Ramos (cell line): Measurements from ENCODE around the gene GGA2.
"Not testable (repeated sequence)": the region's sequence is repeated elsewhere in the genome, so short reads cannot be mapped to it uniquely, and the experiment has no call there.

ENCODE experiments used
- in situ Hi-C: fragments of 300-500 bp; cut with MboI; formaldehyde crosslinking; loops from one replicate; pipeline ENCODE4 v1.14.3; 2022; ENCODE audit warnings: low sequenced_read_pairs; ENCODE audit not compliant: unreplicated experiment

Gene GGA2

DNA sequence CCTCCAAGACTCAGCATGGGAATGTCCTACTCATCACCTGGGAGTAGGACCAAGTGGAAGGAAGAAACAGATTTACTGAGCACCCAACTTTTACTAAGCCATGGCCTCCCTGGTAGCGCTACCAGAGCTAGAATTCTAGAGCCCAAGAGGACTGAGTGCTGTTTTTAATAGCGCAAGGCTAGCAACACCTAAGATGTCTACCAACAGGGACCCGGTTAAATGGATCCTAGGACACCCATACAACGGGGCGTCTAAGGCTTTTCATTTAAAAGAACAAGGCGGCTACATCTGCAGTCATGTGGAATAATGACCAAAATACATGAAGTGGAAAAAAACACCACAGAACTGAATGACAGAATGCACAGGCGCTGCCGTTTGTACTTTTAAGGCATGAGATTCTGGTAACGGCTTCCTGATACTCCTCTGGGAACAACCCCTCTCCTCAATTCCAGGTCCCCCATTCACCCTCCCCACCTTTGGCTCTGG is 5.1 kb downstream of the GGA2 start:
- in situ Hi-C loops = no loop called here

- in situ Hi-C loops = no loop called here
Measured at GRCh38 chr16:23504453-23505179, 5.7 kb downstream of the GGA2 start.

GRCh38 chr16:23504076-23504452 is 6.2 kb downstream of the GGA2 start:
- in situ Hi-C loops = no loop called here

DNA sequence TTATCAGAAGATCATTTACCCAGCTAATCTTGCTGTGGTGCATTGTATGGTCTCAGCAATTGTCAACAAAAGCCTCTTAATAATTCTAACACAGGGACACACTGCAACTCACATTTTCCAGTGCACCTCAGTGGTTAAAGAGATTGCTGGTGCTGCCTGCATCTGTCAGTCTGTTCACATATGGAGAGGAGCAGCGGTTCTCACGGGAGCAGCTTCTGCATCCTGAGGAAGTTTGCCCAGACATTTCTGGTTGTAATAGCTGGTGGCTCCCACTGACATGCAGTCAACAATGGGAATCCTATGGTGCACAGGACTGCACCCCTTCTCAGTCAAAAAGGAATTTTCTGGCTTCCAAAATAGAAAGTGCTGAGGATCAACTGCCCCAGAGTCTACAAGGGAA is 7.8 kb downstream of the GGA2 start:
- in situ Hi-C loops = no loop called here

GRCh38 chr16:23501291-23501690 is 9.0 kb downstream of the GGA2 start:
- in situ Hi-C loops = no loop called here

GRCh38 chr16:23500862-23501225 is 9.4 kb downstream of the GGA2 start:
- in situ Hi-C loops = no loop called here

DNA sequence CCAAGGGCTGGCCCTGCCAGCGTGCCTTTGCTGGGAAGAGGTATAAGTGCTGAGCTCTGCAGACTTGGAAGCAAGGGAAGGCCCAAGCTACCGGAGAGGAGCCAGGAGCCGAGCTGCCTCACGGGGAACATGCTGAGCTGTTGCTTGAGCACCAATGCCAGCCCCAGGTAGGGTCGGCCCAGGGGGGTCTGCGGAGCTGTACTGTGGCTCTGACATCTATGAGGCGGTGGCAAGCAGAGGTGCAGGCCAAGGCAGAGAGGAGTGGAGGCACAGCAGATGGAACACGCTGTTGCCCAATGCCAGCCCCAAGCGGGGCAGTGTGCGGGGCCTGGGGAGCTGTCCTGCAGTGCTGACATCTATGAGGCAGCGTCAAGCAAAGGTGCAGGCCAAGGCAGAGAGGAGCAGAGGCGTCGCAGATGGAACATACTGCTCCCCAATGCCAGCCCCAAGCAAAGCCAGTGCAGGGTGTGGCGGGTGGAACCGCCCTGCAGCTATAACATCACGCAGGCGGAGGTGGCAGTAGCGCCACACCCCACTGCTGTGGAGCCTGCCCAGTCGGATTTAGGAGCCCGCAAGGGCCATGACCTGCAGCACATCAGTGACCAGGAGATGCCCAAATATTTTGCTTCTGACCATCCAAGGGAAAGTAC is 10.0 kb downstream of the GGA2 start:
- in situ Hi-C loops = no loop called here

DNA sequence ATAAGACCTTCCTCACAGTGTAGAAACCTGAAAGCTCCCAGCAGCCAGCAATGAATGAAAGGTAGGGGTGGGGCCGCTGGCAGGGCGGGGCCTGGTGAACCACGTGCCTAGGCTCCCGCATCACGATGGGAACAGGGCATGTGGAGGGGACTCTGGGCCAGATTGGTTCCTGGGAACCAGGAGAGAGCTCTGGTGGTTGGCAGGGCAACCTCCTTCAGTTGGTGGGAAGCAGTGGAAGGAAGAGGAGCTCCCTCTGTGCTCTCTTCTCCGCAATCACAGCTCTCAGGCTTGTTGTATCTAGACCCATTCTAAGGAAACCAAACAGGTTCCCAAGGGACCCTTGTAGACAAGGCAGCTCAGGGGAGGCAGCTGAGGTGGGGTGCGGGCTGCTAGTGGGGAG is 10.5 kb downstream of the GGA2 start:
- in situ Hi-C loops = no loop called here

GRCh38 chr16:23498863-23499262 is 11.4 kb downstream of the GGA2 start:
- in situ Hi-C loops = no loop called here

GRCh38 chr16:23497543-23497868 is 12.8 kb downstream of the GGA2 start:
- in situ Hi-C loops = no loop called here

DNA sequence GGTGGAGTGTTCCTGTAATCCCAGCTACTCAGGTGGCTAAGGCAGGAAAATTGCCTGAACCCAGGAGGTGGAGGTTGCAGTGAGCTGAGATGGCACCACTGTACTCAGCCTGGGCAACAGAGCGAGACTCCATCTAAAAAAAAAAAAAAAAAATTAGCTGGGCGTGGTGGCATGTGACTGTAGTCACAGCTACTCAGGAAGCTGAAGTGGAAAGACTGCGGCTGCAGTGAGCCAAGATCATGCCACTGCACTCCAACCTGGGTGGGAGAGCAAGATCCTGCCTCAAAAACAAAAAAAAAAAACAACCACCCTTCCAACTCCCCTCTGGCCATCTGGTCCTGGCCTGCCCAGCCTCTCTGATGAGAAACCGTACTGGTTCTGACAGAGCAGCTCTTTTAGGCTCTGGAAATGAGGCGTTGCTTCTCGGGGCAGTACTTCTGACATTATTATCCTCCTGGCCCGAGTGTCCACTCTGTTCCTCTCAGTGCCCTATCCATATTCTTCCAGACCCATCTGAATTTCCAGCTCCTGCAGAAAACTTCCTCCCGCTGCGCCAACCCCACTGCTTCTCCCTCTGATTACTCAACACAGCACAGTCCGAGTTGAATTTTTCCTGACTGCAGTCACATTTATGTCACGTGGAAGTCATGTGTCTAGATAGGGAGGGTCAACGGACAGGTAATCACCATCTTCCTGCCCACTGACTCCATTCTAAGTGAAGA is 13.3 kb downstream of the GGA2 start:
- in situ Hi-C loops = no loop called here

DNA sequence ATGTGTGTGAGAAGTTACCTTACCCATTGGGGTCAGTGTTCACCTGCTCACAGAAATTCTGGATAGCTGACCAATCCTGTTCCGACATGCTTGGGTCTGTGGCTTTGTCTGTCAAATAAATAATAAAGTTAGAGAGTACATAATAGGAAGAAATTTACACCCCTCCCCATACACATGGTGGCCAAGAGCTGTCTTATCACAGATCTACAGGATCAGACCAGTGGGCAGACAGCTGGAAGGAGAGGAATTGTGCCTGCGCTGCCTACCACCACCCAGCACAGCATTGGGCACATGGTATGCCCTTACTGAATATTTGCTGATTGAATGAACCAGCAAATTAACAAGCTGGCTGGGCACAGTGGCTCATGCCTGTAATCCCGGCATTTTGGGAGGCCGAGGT is 14.6 kb downstream of the GGA2 start:
- in situ Hi-C loops = no loop called here

GRCh38 chr16:23494188-23494587 is 16.1 kb downstream of the GGA2 start:
- in situ Hi-C loops = no loop called here

DNA sequence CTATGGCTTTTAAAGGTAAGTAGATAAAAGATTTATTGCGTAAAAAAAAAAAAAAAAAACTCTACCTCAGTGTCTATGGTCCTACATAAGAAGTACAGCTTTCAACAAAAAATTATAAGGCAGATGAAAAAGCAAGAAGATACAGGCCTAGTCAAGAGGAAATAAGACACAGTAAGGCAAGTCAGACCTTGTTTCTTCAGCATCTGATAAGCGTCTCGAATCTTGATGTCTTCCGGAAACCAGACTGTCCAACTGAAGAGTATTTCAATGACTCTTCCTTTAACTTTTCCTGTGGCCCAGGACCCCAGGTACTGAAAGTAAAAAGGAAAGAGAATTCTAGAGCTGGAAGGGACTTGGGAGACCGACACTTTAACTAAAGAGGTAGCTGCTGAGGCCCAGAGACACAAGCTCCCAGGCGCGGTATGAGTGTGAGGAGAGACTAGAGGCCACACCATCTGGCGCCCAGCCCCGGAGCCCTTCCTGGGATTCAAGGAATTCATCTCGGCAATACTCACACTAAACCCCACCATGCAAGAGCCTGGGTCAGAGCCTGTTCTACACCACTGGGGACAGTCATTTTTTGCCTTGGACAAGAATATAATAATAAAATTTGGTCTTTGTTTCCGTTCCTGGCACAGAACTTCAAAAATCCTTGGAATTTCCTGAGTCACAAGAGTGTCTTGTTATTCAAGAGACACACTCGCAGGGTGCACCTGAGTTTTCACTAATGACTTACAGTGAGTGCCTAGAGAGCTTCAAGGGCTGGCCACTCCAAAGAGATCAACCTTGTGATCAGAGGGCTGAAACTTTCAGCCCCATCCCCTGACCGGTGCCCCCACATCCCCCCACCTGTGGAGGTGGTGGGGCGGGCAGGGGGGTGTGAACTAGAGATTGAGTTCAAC is 18.6 kb downstream of the GGA2 start:
- in situ Hi-C loops = no loop called here

GRCh38 chr16:23486480-23486879 is 23.8 kb downstream of the GGA2 start:
- in situ Hi-C loops = no loop called here

DNA sequence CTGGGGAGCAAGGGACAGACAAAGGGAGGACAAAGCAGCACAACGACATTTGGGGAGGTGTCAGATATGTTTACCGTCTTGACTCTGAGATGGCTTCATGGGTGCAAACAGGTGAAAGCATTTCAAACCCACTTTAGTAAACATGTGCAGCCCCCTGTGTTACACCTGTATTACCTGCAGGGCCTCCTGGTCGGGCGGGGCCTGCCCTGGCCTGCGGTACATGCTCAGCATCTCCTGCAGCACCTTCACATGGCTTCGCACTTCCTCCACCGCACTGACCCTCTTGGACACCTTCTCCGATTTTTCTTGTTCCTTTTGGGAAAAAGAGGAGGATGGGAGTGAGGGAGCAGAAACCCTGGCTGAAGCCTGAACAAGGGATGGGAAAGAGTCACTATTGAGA is 24.5 kb downstream of the GGA2 start:
- in situ Hi-C loops = no loop called here

- in situ Hi-C loops = no loop called here
Measured at GRCh38 chr16:23485257-23485614, 25.1 kb downstream of the GGA2 start.

GRCh38 chr16:23484510-23485256 is 25.6 kb downstream of the GGA2 start:
- in situ Hi-C loops = no loop called here

GRCh38 chr16:23483492-23483891 is 26.8 kb downstream of the GGA2 start:
- in situ Hi-C loops = not testable (repeated sequence)

DNA sequence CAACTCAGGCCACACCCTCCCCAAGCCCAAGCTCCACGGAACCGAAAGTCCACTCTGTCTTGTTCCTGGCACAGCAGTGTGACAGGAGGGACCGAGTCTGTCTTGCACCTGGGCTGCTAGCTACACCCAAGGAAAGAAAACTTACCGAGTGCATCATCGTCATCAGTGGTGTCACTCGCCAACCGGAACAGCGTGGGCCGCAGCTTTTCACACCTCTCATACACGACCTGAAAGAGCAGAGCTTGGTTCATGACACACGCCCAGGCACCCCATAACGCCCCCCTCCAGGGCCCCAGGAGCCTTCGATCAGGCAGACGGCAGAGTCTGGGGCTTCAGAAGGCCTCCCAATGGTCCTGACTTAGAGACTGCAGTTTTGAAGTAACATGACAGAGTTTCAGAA is 27.5 kb downstream of the GGA2 start:
- in situ Hi-C loops = no loop called here
